DMS114 treated with DMSO at 0.1 percent for 48 hours (cell line): ENCODE measurements around the gene FMNL3.

ENCODE experiments used
- DNase-seq: peaks from one replicate; lab custom pipeline; 2025; ENCODE audit not compliant: unreplicated experiment; lab: John Stamatoyannopoulos, UW

FMNL3 gene

GRCh38 chr12:49652921-49653520 is 54.2 kb downstream of the FMNL3 start:
- DNase-seq: no peak

GRCh38 chr12:49651855-49652254 is 55.4 kb downstream of the FMNL3 start:
- DNase-seq: no peak

GRCh38 chr12:49649892-49650291 is 57.3 kb downstream of the FMNL3 start:
- DNase-seq: no peak

- DNase-seq: no peak
These were observed 57.8 kb downstream of the FMNL3 start for GRCh38 chr12:49649445-49649844.

- DNase-seq: no peak
These were observed 58.5 kb downstream of the FMNL3 start for GRCh38 chr12:49648712-49649003.

GRCh38 chr12:49647827-49648711 is 59.1 kb downstream of the FMNL3 start:
- no peak for DNase-seq

- DNase-seq: no peak
These were observed 60.1 kb downstream of the FMNL3 start for GRCh38 chr12:49646871-49647654.

GRCh38 chr12:49646331-49646830 is 60.8 kb downstream of the FMNL3 start:
- DNase-seq: no peak

GRCh38 chr12:49645146-49646039 is 61.8 kb downstream of the FMNL3 start:
- DNase-seq: no peak

- DNase-seq: peak; percentile 22
These were observed 62.6 kb downstream of the FMNL3 start for GRCh38 chr12:49644620-49644994.

GRCh38 chr12:49643961-49644619 is 63.1 kb downstream of the FMNL3 start:
- no peak for DNase-seq

GRCh38 chr12:49643135-49643534 is 64.1 kb downstream of the FMNL3 start:
- no peak for DNase-seq

GRCh38 chr12:49642370-49642802 is 64.8 kb downstream of the FMNL3 start:
- DNase-seq: no peak

GRCh38 chr12:49641748-49642369 is 65.3 kb downstream of the FMNL3 start:
- no peak for DNase-seq

GRCh38 chr12:49636979-49637755 is 70.0 kb downstream of the FMNL3 start:
- DNase-seq: peak; percentile 70

- no peak for DNase-seq
These were observed 70.6 kb downstream of the FMNL3 start for GRCh38 chr12:49636574-49636973.

- DNase-seq: no peak
These were observed 71.5 kb downstream of the FMNL3 start for GRCh38 chr12:49635656-49636055.

GRCh38 chr12:49635036-49635435 is 72.2 kb downstream of the FMNL3 start:
- DNase-seq: no peak
